CD1c-positive myeloid dendritic cell (primary cell): ENCODE measurements around the gene SPRR2D.
"Not testable (repeated sequence)": the region's sequence is repeated elsewhere in the genome, so short reads cannot be mapped to it uniquely, and the experiment has no call there.

Experiments
- DNase-seq: peaks from one replicate; pipeline ENCODE4 v3.0.0-alpha.2; 2016; ENCODE audit errors: extremely low spot score

The SPRR2D gene

DNA sequence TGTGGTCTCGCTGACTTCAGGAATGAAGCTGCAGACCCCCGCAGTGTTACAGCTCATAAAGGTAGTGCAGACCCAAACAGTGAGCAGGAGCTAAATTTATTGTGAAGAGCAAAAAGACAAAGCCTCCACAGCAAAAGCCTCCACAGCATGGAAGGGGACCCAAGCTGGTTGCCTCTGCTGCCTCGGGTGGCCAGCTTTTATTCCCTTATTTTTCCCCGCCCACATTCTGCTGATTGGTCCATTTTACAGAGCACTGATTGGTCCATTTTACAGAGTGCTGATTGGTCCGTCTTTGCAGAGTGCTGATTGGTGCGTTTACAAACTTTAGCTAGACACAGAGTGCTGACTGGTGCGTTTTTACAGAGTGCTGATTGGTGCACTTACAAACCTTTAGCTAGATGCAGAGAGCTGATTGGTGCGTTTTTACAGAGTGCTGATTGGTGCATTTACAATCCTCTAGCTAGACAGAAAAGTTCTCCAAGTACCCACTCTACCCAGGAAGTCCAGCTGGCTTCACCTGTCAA, 29.6 kb downstream of the SPRR2D start:
- DNase-seq: not testable (repeated sequence)

DNA sequence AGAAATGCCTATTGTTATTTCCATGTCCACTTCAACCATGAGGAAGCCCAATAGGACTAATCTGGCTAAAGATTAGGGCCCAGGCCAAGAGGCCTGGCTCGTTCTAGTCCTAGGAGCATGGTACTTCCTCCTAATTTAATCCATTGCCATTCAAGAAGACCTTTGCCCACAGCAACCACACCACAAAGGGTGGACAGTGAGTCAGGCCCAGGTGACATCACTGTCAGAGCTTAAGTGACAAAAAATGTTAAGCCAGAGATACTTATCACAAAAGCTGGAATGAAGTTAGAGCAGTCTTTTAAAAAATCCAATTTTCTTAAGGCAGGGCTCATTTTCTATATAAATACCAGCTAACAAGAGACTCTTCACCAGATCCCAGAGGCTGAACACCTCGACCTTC, 39.5 kb downstream of the SPRR2D start, which contains the start of gene SPRR3:
SPRR3 (plus strand) TSS at position 368 of the 400 bp plus-strand sequence. CDS start 1,272 bp downstream, outside the sequence.
- no peak for DNase-seq

DNA sequence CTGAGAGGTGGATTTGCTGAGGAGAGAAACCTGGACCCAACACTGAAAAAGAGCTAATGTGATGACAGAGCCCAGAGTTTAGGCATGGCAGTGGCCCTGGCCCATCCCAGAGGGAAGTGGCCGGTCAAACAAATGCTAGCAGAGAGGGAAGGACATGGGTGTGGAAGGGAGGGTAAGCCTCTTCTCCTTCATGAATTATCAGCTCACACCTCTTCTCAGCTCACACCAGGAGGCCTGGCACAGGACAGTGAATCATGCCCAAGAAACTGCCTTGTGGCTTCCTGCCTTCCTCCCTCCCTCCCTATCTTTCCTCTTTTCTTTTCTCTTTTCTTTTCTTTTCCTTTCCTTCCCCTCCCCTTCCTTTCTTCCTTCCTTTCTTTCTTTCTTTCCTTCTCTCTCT, 40.6 kb downstream of the SPRR2D start:
- DNase-seq: no peak

DNA sequence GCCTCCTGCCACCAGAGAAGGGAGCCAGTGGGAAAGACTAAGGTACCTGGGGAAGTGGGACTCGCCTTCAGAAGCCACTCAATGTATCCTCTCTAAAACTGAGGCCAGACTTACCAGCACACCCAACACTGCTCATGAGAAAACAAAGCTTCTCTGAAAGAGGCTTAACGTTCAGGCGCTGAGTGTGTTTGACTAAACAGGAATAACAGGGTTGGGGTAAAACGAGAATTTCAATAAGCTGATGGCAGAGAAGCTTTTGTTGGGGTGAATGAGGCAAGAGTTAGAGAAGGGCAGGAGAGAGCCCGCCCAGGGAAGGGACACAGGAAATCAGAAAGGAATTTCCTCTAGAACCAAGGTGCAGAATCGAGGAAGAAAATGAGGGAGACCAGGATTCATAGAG, 41.1 kb downstream of the SPRR2D start:
- DNase-seq: no peak

DNA sequence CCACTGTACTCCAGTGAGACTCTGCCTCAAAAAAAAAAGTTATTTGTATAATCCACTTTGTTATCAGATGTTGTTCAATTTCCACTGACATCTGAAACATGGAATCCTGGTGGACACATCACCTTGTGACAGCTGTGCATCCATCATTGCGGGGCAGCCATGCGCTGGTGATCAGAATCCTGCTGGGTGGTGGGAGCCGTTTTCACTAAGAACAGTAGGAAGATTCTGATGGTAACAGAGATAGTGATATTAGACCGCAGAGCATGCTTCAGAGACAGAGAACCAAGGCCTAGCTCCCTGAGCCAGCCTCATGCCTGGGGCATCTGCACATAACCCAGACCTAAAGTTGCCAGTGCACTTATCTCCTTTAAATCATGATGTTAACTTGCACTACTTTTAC, 42.4 kb downstream of the SPRR2D start:
- DNase-seq: no peak

DNA sequence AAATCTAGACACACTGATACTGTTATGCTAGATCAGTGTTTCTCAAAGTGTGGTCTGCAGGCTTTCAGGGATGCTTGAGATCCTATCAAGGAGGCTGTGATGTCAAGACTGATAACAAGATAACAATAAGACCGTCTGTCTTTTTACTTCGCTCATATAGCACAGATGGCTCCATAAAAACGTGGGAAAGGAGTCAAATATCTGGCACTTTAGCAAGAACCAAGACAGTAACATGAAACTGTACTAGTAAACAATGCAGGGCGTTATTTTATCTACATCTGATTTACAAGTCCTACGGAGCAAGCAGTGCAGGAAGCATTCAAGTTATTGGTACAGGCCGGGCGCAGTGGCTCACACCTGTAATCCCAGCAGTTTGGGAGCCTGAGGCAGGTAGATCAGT, 43.0 kb downstream of the SPRR2D start:
- no peak for DNase-seq

DNA sequence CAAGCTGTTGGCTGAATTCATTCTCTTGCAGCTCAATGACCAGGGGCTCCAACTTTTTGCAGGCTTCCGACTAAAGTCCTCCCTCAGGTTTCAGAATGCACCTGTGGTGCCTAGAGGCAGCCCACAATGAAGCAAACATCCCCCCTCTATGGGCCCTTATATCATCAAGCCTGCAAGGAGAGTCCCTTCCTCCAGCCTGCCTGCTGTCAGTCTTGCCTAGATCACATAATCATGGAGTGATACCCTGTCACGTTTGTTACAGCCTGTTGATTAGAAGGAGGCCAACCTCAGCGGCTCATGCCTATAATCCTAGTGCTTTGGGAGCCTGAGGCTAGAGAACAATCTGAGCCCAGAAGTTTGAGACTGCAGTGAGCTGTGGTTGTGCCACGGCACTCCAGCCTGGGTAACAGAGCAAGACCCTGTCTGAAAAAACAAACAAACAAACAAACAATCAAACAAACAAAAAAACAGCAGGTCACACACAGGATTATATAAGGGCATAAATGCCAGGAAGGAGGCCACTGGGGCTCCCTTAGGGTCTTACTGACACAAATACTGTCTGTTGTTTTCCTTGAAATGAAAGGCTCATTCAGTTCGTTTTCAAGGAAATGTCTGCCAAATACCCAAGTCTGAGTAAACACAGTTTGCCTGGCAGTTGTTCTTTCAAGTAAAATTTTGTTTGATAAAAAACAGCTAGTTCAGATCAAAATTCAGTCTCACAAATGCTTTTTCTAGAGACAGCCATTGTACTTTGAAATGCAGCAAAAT, 44.1 kb downstream of the SPRR2D start:
- DNase-seq: no peak

DNA sequence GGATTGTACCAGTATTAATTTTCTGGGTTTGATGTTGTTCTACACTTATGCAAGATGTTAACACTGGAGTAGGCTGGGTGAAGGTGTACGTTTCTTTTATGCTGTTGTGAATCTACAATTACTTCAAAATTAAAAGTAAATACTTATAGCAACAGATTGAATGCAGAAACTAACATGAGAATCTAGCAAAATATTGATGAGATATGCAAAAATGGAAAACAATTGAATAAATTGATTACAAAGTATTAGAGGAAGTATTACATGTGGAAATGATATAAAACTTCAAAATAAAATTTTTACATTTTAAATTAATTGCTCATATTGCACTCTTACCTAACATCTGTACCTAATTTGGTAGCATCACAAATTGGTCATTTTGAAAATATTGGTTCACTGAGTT, 45.1 kb downstream of the SPRR2D start:
- DNase-seq: no peak

DNA sequence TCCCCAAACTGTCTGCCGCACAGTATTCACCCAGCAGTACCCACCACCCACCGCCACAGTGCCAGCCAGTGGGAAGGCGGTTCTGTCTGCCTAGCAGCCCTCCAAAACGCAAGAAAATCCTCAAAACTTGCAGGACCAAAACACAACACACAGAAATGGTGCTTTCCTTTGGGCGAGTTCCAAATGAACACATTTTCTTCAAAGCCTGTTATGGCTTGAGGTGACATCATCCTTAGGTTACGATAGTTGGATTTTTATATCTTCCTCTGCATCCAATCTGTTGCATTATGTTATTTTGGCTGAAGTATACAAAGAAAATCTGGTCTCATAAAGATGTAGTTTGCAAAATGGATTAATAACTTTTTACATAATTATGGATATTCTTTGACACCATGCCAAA, 47.7 kb downstream of the SPRR2D start:
- DNase-seq: no peak
